H1 (cell line): ENCODE measurements around the gene ETNK1. TPM values are rescaled to one million over a fixed set of nuclear protein-coding genes. Genes with fewer than 3 reads are reported as not detected.

Experiments used
- FOSL1 ChIP-seq: IDR thresholded peaks from 2 replicates; pipeline ENCODE4 v1.6.1; 2011; ENCODE audit warnings: mild to moderate bottlenecking, low read depth, low read length, moderate library complexity; ENCODE audit not compliant: insufficient read depth
- SIX5 ChIP-seq: IDR thresholded peaks from 2 replicates; pipeline ENCODE4 v1.6.1; 2011; ENCODE audit warnings: mild to moderate bottlenecking, low read depth, low read length
- TBP ChIP-seq: IDR thresholded peaks from 2 replicates; pipeline ENCODE4 v1.6.1; 2011; ENCODE audit warnings: low read depth, low read length, improper control_type of control experiment
- polyA plus RNA-seq, 7 experiments: library from polyadenylated mRNA; depleted of rRNA in 3 of 7; stranded (reverse) in 5 of 7; unstranded in 2 of 7; fragments of >200 nt in 5 of 7; fragments of 200-250 nt in 2 of 7; gene quantifications; 1 replicate in 5 of 7; 2 replicates in 1 of 7; 4 replicates in 1 of 7; pipeline versions ENCODE4 v1.2.1 to v1.2.3, GENCODE V29; 2011 to 2013; ENCODE audit warnings: missing spikeins in 2 of 7, mixed read lengths in 2 of 7
- total RNA-seq: library from RNA; stranded (reverse); fragmentation: NEBNext Ultra II Directional; extraction: Animal tissue kit (Norgen Biotek cat#: 25700); gene quantifications from 2 replicates; pipeline ENCODE4 v1.2.1, GENCODE V29; 2021

The ETNK1 gene
- total and polyA plus RNA-seq, 2 of the 8 experiments (the other 6 are each of a cell fraction or from before 2014, with no cell fraction given): 11.6 to 82.7 TPM

- TF ChIP-seq FOSL1: no peak
- TF ChIP-seq TBP: peak; percentile 78
- no peak for TF ChIP-seq SIX5
These were observed at the start of gene ETNK1 (continued) for GRCh38 chr12:22624870-22625761.
